IMR-90 (cell line): ENCODE data around the gene LRRC8C.

Experiments
- MAZ ChIP-seq: IDR thresholded peaks from 2 replicates; pipeline ENCODE4 v1.6.1; 2012; ENCODE audit warnings: low read depth, mild to moderate bottlenecking, low read length, improper control_type of control experiment, moderate library complexity, borderline replicate concordance
- POLR2A ChIP-seq: IDR thresholded peaks from 2 replicates; pipeline ENCODE4 v1.6.1; 2012; ENCODE audit warnings: mild to moderate bottlenecking, low read depth, low read length
- TF ChIP-seq, protein P1 (sequence below): conservative IDR thresholded peaks from 2 replicates; pipeline ENCODE4 v1.5.1; 2012; ENCODE audit warnings: mild to moderate bottlenecking, low read depth, low read length, improper control_type of control experiment

DNA sequence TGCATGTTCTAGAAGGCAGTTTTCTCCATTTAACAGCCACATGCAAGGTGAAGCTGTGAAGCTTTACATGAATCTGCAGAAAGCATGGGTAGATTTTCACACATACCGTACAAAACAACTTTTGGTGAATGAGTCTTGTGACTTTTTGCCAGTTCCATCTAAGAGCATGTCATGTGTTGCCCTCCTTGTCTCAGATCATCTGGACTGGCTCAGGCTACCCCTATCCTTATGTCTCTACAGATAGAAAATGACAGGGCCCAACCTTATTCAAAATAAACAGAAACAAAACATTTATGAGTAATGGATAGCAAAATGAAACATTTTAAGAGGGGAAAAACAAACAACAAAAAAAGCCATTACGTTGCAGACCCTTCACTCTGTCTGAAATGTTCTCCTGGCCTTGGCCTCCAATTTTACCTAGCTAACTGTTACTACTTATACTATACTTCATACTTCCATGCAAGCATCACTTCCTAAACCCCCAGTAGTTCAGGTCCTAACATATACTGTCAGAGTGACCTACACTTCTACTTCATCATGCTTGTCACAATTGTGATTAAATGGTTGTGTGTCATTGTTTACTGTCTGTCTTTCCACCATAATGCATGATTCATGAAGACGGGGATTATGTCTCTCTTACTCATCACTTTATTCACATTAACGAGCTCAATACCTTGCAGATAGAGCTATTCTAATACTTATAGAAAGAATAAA lies 39.0 kb downstream of the LRRC8C start:
- TF ChIP-seq, protein P1, sequence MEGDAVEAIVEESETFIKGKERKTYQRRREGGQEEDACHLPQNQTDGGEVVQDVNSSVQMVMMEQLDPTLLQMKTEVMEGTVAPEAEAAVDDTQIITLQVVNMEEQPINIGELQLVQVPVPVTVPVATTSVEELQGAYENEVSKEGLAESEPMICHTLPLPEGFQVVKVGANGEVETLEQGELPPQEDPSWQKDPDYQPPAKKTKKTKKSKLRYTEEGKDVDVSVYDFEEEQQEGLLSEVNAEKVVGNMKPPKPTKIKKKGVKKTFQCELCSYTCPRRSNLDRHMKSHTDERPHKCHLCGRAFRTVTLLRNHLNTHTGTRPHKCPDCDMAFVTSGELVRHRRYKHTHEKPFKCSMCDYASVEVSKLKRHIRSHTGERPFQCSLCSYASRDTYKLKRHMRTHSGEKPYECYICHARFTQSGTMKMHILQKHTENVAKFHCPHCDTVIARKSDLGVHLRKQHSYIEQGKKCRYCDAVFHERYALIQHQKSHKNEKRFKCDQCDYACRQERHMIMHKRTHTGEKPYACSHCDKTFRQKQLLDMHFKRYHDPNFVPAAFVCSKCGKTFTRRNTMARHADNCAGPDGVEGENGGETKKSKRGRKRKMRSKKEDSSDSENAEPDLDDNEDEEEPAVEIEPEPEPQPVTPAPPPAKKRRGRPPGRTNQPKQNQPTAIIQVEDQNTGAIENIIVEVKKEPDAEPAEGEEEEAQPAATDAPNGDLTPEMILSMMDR: no peak
- TF ChIP-seq POLR2A (no peak), MAZ (no peak)
